Head of caudate nucleus (tissue), 42 donors: ENCODE results near the gene GPA33.

ENCODE experiments used
- DNase-seq, 42 donors: peaks; one replicate each; pipeline versions ENCODE4 v3.0.0 to v3.0.0-alpha.2; 2020 to 2021; ENCODE audit warnings: mixed read lengths in 7 of 42
- intact Hi-C: fragments of 100-400 bp; cut with DNase I; formaldehyde crosslinking; loops from one replicate; pipeline ENCODE4 v1.15.0; 2022

Gene GPA33

GRCh38 chr1:167120899-167121298 is 30.7 kb upstream of the GPA33 start:
- DNase-seq: peak in 1 of 42 donors; percentile 32
- intact Hi-C loops: no loop called here

- intact Hi-C loops: no loop called here
- no peak for DNase-seq
Measured at GRCh38 chr1:167119696-167120095, 29.5 kb upstream of the GPA33 start.

GRCh38 chr1:167118188-167118587 is 28.0 kb upstream of the GPA33 start:
- intact Hi-C loops: no loop called here
- DNase-seq: no peak

GRCh38 chr1:167117225-167117624 is 27.0 kb upstream of the GPA33 start:
- no peak for DNase-seq

GRCh38 chr1:167116174-167116573 is 26.0 kb upstream of the GPA33 start:
- no peak for DNase-seq
- intact Hi-C loops: no loop called here

More at GRCh38 chr1:167117225-167117624, 27.0 kb upstream of the GPA33 start:
- intact Hi-C loops: no loop called here

- intact Hi-C loops: no loop called here
- no peak for DNase-seq
Measured at GRCh38 chr1:167115655-167116054, 25.5 kb upstream of the GPA33 start.

- DNase-seq: no peak
- intact Hi-C loops: no loop called here
Measured at GRCh38 chr1:167114725-167115124, 24.5 kb upstream of the GPA33 start.

GRCh38 chr1:167111868-167112709 is 21.9 kb upstream of the GPA33 start:
- intact Hi-C loops: no loop called here
- no peak for DNase-seq

- intact Hi-C loops: no loop called here
- no peak for DNase-seq
Measured at GRCh38 chr1:167110586-167110985, 20.4 kb upstream of the GPA33 start.

- intact Hi-C loops: no loop called here
- no peak for DNase-seq
Measured at GRCh38 chr1:167109125-167109524, 18.9 kb upstream of the GPA33 start.

- DNase-seq: no peak
- intact Hi-C loops: no loop called here
Measured at GRCh38 chr1:167107456-167107855, 17.3 kb upstream of the GPA33 start.

- DNase-seq: no peak
- intact Hi-C loops: no loop called here
Measured at GRCh38 chr1:167106119-167106461, 15.9 kb upstream of the GPA33 start.

GRCh38 chr1:167105271-167106118 is 15.3 kb upstream of the GPA33 start:
- intact Hi-C loops: no loop called here
- DNase-seq: no peak

GRCh38 chr1:167104256-167104633 is 14.1 kb upstream of the GPA33 start:
- no peak for DNase-seq
- intact Hi-C loops: no loop called here

GRCh38 chr1:167102906-167103573 is 12.9 kb upstream of the GPA33 start:
- DNase-seq: no peak
- intact Hi-C loops: no loop called here

GRCh38 chr1:167101754-167102153 is 11.6 kb upstream of the GPA33 start:
- intact Hi-C loops: no loop called here
- no peak for DNase-seq

- intact Hi-C loops: no loop called here
- no peak for DNase-seq
Measured at GRCh38 chr1:167100730-167101129, 10.6 kb upstream of the GPA33 start.

GRCh38 chr1:167099851-167100250 is 9.7 kb upstream of the GPA33 start:
- intact Hi-C loops: no loop called here
- no peak for DNase-seq

GRCh38 chr1:167095368-167095767 is 5.2 kb upstream of the GPA33 start:
- no peak for DNase-seq
- intact Hi-C loops: no loop called here

GRCh38 chr1:167094690-167095089 is 4.5 kb upstream of the GPA33 start:
- intact Hi-C loops: no loop called here
- no peak for DNase-seq
